Stimulated activated CD4-positive, alpha-beta T cell treated with anti-CD3 and anti-CD28 coated beads, Interleukin-1b, Interleukin-23, amount 100 ng/mL, for 4 hours (primary cell): Measurements from ENCODE around the gene TARBP1.
"Not testable (repeated sequence)": the region's sequence is repeated elsewhere in the genome, so short reads cannot be mapped to it uniquely, and the experiment has no call there.

Source experiments
- DNase-seq, 2 donors: peaks; one replicate each; pipeline ENCODE4 v3.0.0-alpha.2; 2020; ENCODE audit warnings: low read depth in 2 of 2

The TARBP1 gene

GRCh38 chr1:234507089-234507488, 28.1 kb upstream of the TARBP1 start:
- no peak for DNase-seq

GRCh38 chr1:234505769-234506102, 26.8 kb upstream of the TARBP1 start:
- DNase-seq = no peak

GRCh38 chr1:234504969-234505768, 26.2 kb upstream of the TARBP1 start:
- no peak for DNase-seq

- not testable (repeated sequence) for DNase-seq
Observed at GRCh38 chr1:234504251-234504650, 25.3 kb upstream of the TARBP1 start.

- no peak for DNase-seq
Observed at GRCh38 chr1:234503193-234504050, 24.4 kb upstream of the TARBP1 start.

- DNase-seq = no peak
Observed at GRCh38 chr1:234502785-234503184, 23.8 kb upstream of the TARBP1 start.

GRCh38 chr1:234500269-234500668, 21.3 kb upstream of the TARBP1 start:
- DNase-seq = no peak

- no peak for DNase-seq
Observed at GRCh38 chr1:234499943-234500245, 20.9 kb upstream of the TARBP1 start.

GRCh38 chr1:234499119-234499942, 20.4 kb upstream of the TARBP1 start:
- peak; percentile 83 to 84 for DNase-seq

- DNase-seq = no peak
Observed at GRCh38 chr1:234498448-234499118, 19.6 kb upstream of the TARBP1 start.

- DNase-seq = no peak
Observed at GRCh38 chr1:234497589-234497988, 18.6 kb upstream of the TARBP1 start.

- DNase-seq = no peak
Observed at GRCh38 chr1:234495231-234495990, 16.4 kb upstream of the TARBP1 start.

- no peak for DNase-seq
Observed at GRCh38 chr1:234494049-234494448, 15.1 kb upstream of the TARBP1 start.

GRCh38 chr1:234490793-234491479, 12.0 kb upstream of the TARBP1 start:
- no peak for DNase-seq

GRCh38 chr1:234489698-234490077, 10.7 kb upstream of the TARBP1 start:
- no peak for DNase-seq

- DNase-seq = no peak
Observed at GRCh38 chr1:234489007-234489697, 10.2 kb upstream of the TARBP1 start.

- no peak for DNase-seq
Observed at GRCh38 chr1:234488054-234489006, 9.4 kb upstream of the TARBP1 start.
